ENCODE measurements around the gene IRAK3.
A peak's percentile ranks its signal among the peaks of the same experiment; 100 is the strongest.

IRAK3 gene

GRCh38 chr12:66188584-66189485, at the start of gene IRAK3:
Gene IRAK3 (plus strand): TSS chr12:66189214. CDS start chr12:66189300, 86 bp downstream.
- peak in 1 of 2 donors; percentile 3 for DNase-seq (ENCODE audit: extremely low read depth in 1 of 2, low read depth in 1 of 2)

- DNase-seq (ENCODE audit: extremely low read depth in 1 of 2, low read depth in 1 of 2), result no peak
Observed at GRCh38 chr12:66139328-66139727, 49.7 kb upstream of the IRAK3 start.

- no peak for DNase-seq (ENCODE audit: extremely low read depth in 1 of 2, low read depth in 1 of 2)
Observed at GRCh38 chr12:66140731-66141130, 48.3 kb upstream of the IRAK3 start.

GRCh38 chr12:66141299-66141698, 47.7 kb upstream of the IRAK3 start:
- no peak for DNase-seq (ENCODE audit: extremely low read depth in 1 of 2, low read depth in 1 of 2)

GRCh38 chr12:66142826-66143225, 46.2 kb upstream of the IRAK3 start:
- no peak for DNase-seq (ENCODE audit: extremely low read depth in 1 of 2, low read depth in 1 of 2)

GRCh38 chr12:66143868-66144267, 45.1 kb upstream of the IRAK3 start:
- DNase-seq (ENCODE audit: extremely low read depth in 1 of 2, low read depth in 1 of 2), result no peak

- no peak for DNase-seq (ENCODE audit: extremely low read depth in 1 of 2, low read depth in 1 of 2)
Observed at GRCh38 chr12:66144791-66145754, 43.9 kb upstream of the IRAK3 start.

- DNase-seq (ENCODE audit: extremely low read depth in 1 of 2, low read depth in 1 of 2), result no peak
Observed at GRCh38 chr12:66149702-66150398, 39.2 kb upstream of the IRAK3 start.

GRCh38 chr12:66152732-66153131, 36.3 kb upstream of the IRAK3 start:
- DNase-seq (ENCODE audit: extremely low read depth in 1 of 2, low read depth in 1 of 2), result no peak

GRCh38 chr12:66154776-66155175, 34.2 kb upstream of the IRAK3 start:
- DNase-seq (ENCODE audit: extremely low read depth in 1 of 2, low read depth in 1 of 2), result no peak

- DNase-seq (ENCODE audit: extremely low read depth in 1 of 2, low read depth in 1 of 2), result no peak
Observed at GRCh38 chr12:66156654-66157053, 32.4 kb upstream of the IRAK3 start.

GRCh38 chr12:66159123-66159522, 29.9 kb upstream of the IRAK3 start:
- no peak for DNase-seq (ENCODE audit: extremely low read depth in 1 of 2, low read depth in 1 of 2)

- no peak for DNase-seq (ENCODE audit: extremely low read depth in 1 of 2, low read depth in 1 of 2)
Observed at GRCh38 chr12:66160704-66161103, 28.3 kb upstream of the IRAK3 start.

- DNase-seq (ENCODE audit: extremely low read depth in 1 of 2, low read depth in 1 of 2), result no peak
Observed at GRCh38 chr12:66162701-66163100, 26.3 kb upstream of the IRAK3 start.

- DNase-seq (ENCODE audit: extremely low read depth in 1 of 2, low read depth in 1 of 2), result no peak
Observed at GRCh38 chr12:66163289-66163688, 25.7 kb upstream of the IRAK3 start.

- no peak for DNase-seq (ENCODE audit: extremely low read depth in 1 of 2, low read depth in 1 of 2)
Observed at GRCh38 chr12:66164349-66164821, 24.6 kb upstream of the IRAK3 start.

- DNase-seq (ENCODE audit: extremely low read depth in 1 of 2, low read depth in 1 of 2), result no peak
Observed at GRCh38 chr12:66165141-66165540, 23.9 kb upstream of the IRAK3 start.

- DNase-seq (ENCODE audit: extremely low read depth in 1 of 2, low read depth in 1 of 2), result no peak
Observed at GRCh38 chr12:66166561-66166960, 22.5 kb upstream of the IRAK3 start.

GRCh38 chr12:66168410-66168809, 20.6 kb upstream of the IRAK3 start:
- DNase-seq (ENCODE audit: extremely low read depth in 1 of 2, low read depth in 1 of 2), result no peak

- DNase-seq (ENCODE audit: extremely low read depth in 1 of 2, low read depth in 1 of 2), result peak; percentile 74 to 79
Observed at GRCh38 chr12:66169221-66170170, 19.5 kb upstream of the IRAK3 start, which contains the start of gene TMBIM4. Gene TMBIM4 (minus strand): TSS chr12:66169996. CDS start chr12:66169951, 45 bp downstream.
